IPS-NIHi7 (cell line): Measurements from ENCODE around the gene PYGB.
"Not testable (repeated sequence)": the region's sequence is repeated elsewhere in the genome, so short reads cannot be mapped to it uniquely, and the experiment has no call there.

Source experiments
- DNase-seq: peaks from one replicate; pipeline ENCODE4 v3.0.0; 2012; ENCODE audit warnings: mixed read lengths; ENCODE audit errors: extremely low spot score

Gene PYGB

GRCh38 chr20:25249198-25249931 lies 1.5 kb downstream of the PYGB start:
- no peak for DNase-seq

GRCh38 chr20:25250508-25250907 lies 2.6 kb downstream of the PYGB start:
- no peak for DNase-seq

- DNase-seq, result no peak
These were observed 3.1 kb downstream of the PYGB start for GRCh38 chr20:25251019-25251418.

- DNase-seq, result no peak
These were observed 3.7 kb downstream of the PYGB start for GRCh38 chr20:25251558-25251957.

- DNase-seq, result no peak
These were observed 4.4 kb downstream of the PYGB start for GRCh38 chr20:25252230-25252651.

GRCh38 chr20:25252686-25253421 lies 5.0 kb downstream of the PYGB start:
- DNase-seq, result no peak

GRCh38 chr20:25253606-25254275 lies 5.9 kb downstream of the PYGB start:
- no peak for DNase-seq

- no peak for DNase-seq
These were observed 6.7 kb downstream of the PYGB start for GRCh38 chr20:25254571-25254970.

GRCh38 chr20:25254986-25255680 lies 7.2 kb downstream of the PYGB start:
- no peak for DNase-seq

GRCh38 chr20:25256226-25256859 lies 8.5 kb downstream of the PYGB start:
- no peak for DNase-seq

- DNase-seq, result no peak
These were observed 9.2 kb downstream of the PYGB start for GRCh38 chr20:25257130-25257529.

GRCh38 chr20:25257756-25258475 lies 10.0 kb downstream of the PYGB start:
- DNase-seq, result no peak

GRCh38 chr20:25258476-25258805 lies 10.6 kb downstream of the PYGB start:
- no peak for DNase-seq

- DNase-seq, result no peak
These were observed 10.9 kb downstream of the PYGB start for GRCh38 chr20:25258828-25259227.

- no peak for DNase-seq
These were observed 11.5 kb downstream of the PYGB start for GRCh38 chr20:25259358-25259757.

- no peak for DNase-seq
These were observed 11.9 kb downstream of the PYGB start for GRCh38 chr20:25259788-25260254.

GRCh38 chr20:25260770-25261437 lies 13.0 kb downstream of the PYGB start:
- not testable (repeated sequence) for DNase-seq

- DNase-seq, result no peak
These were observed 21.4 kb downstream of the PYGB start for GRCh38 chr20:25269057-25269832.

GRCh38 chr20:25269833-25270170 lies 21.9 kb downstream of the PYGB start:
- no peak for DNase-seq

- DNase-seq, result no peak
These were observed 23.0 kb downstream of the PYGB start for GRCh38 chr20:25270829-25271251.
